HepG2 (cell line): ENCODE results near the gene CACHD1. TPM values are rescaled to one million over a fixed set of nuclear protein-coding genes. Genes with fewer than 3 reads are reported as not detected.

Experiments used
- GFI1 ChIP-seq: sonication (generic); formaldehyde crosslinking; IDR thresholded peaks from 2 replicates; pipeline ENCODE4 v1.5.0; 2020; ENCODE audit warnings: missing genetic modification reagents, mild to moderate bottlenecking, borderline replicate concordance
- HMG20B ChIP-seq: conservative IDR thresholded peaks from 2 replicates; pipeline ENCODE4 v1.6.1; 2016; ENCODE audit warnings: missing genetic modification reagents, missing compliant biosample characterization
- IRF1 ChIP-seq: sonication (generic); formaldehyde crosslinking; IDR thresholded peaks from 2 replicates; pipeline ENCODE4 v1.4.0; 2020; ENCODE audit warnings: low read depth, mild to moderate bottlenecking, missing genetic modification reagents
- NFAT5 ChIP-seq: sonication (generic); formaldehyde crosslinking; IDR thresholded peaks from 2 replicates; pipeline ENCODE4 v1.4.0; 2020; ENCODE audit warnings: missing genetic modification reagents
- NR2F6 ChIP-seq, 2 experiments: IDR thresholded peaks; 2 replicates each; pipeline ENCODE4 v1.6.1; 2016; ENCODE audit warnings: antibody characterized with exemption in 1 of 2, mild to moderate bottlenecking in 1 of 2
- RERE ChIP-seq: IDR thresholded peaks from 2 replicates; pipeline ENCODE4 v1.6.1; 2016; ENCODE audit warnings: low read depth, missing genetic modification reagents, missing compliant biosample characterization
- SOX13 ChIP-seq, 3 experiments: fragments of 450-650 bp in 1 of 3; sonication (generic) in 1 of 3; formaldehyde crosslinking in 1 of 3; IDR thresholded peaks in 2 of 3; conservative IDR thresholded peaks in 1 of 3; 2 replicates each; pipeline versions ENCODE4 v1.5.0 to v1.6.1; 2016 to 2020; ENCODE audit warnings: antibody characterized with exemption in 1 of 3, mild to moderate bottlenecking in 1 of 3, missing compliant biosample characterization in 1 of 3, missing genetic modification reagents in 1 of 3, moderate library complexity in 1 of 3
- TBX3 ChIP-seq: fragments of 450-650 bp; IDR thresholded peaks from 2 replicates; pipeline ENCODE4 v1.6.1; 2017; ENCODE audit warnings: antibody characterized with exemption, mild to moderate bottlenecking, inconsistent platforms, borderline replicate concordance
- polyA plus RNA-seq, 8 experiments: library from polyadenylated mRNA; depleted of rRNA in 3 of 8; stranded (reverse) in 7 of 8; unstranded in 1 of 8; fragments of >200 nt; fragmentation: Illumina TruSeq in 4 of 8; extraction: Trizol in 4 of 8; gene quantifications; 2 replicates each; pipeline versions ENCODE4 v1.2.1 to v1.2.3, GENCODE V29; 2011 to 2016; ENCODE audit warnings: low read depth in 4 of 8, missing spikeins in 1 of 8, mixed read lengths in 1 of 8; ENCODE audit not compliant: insufficient read depth in 1 of 8
- total RNA-seq, 5 experiments: library from RNA; depleted of rRNA; stranded (reverse); fragments of >200 nt; fragmentation: Illumina TruSeq; extraction: Trizol; gene quantifications; 2 replicates each; pipeline ENCODE4 v1.2.3, GENCODE V29; 2016; ENCODE audit warnings: low read depth in 1 of 5

The CACHD1 gene
- total and polyA plus RNA-seq, 2 of the 13 experiments (the other 11 are each of a cell fraction or from before 2014, with no cell fraction given), result 0.11 TPM; not detected in 1

DNA sequence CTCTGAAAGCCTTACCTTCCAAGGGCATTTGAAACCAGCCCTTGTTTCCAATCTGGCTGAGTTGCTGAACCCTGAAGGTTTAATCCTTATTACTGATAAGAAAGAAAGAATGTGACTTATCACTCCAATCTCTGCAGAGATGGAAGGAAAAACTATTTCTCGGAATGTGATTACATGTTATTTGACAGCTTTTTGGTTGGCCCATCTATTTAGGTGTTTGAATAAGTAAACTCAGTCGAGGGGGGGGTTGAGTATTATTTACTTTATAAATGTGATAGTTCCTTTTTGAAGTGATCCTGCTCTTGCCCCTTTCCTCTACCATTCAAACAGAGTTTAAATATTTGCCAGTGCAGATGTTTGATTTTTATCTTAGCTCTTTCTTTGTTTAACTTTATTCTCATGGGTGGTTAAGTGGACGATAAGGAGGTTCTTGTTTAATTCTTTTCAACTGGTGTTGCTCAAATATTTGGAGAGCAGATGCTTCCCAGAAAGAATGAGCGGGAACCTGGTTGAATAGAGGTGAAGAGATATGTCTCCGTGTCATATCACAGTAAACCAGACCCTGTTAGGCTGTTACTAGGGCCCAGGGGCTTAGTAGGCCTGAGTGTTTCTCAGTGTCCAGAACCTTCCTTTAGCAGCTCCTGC lies 126.1 kb downstream of the CACHD1 start (continued):
- TF ChIP-seq RERE (CRISPR knock-in tag) (peak; percentile 96; the same call in 1 of the 2 replicates), NFAT5 (CRISPR knock-in tag) (no peak), TBX3 (peak; percentile 56; the same call in 1 of the 2 replicates), HMG20B (CRISPR knock-in tag) (peak; percentile 64; the same call in 1 of the 2 replicates), NR2F6 (IDR thresholded peaks at IDR 0.05) (peak; percentile 54; the same call in 1 of the 2 replicates), NR2F6 (CRISPR knock-in tag; IDR thresholded peaks at IDR 0.05) (0 out of 2 replicates have a peak, but pooled peaks have one; percentile 9), IRF1 (no peak), SOX13 (IDR thresholded peaks at IDR 0.05) (0 out of 2 replicates have a peak, but pooled peaks have one; percentile 39), SOX13 (CRISPR knock-in tag; conservative IDR thresholded peaks at IDR 0.05 in 1 of 2, IDR thresholded peaks at IDR 0.05 in 1 of 2) (peak in 1 of 2 experiments; percentile 84; a peak in 2 of 4 replicates), GFI1 (CRISPR knock-in tag) (peak; percentile 78)
